ENCODE data around the gene MTCL1. TPM values are rescaled to one million over a fixed set of nuclear protein-coding genes. Genes with fewer than 3 reads are reported as not detected.

Gene MTCL1
- total RNA-seq, 3 donors from 2014 or later (not counting 1 experiment from before 2014, with no cell fraction given) = 0.38 to 1.5 (median 0.43) TPM

DNA sequence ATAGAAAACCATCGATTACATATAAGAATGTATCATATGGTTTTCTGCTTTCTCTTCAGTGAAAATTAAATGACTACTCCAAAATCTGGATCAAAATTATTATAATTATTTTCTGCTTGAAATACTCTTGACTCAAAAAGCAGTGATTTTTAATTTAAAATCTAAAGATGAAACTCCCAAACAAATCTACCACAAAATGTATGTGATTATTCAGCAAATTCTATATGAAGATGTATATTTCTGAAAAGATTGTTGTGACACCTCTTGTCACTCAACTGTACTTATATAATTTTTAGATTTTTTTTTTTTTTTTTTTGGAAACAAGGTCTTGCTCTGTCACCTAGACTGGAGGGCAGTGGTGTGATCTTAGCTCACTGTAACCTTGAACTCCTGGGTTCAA lies 98.6 kb downstream of the MTCL1 start:
- Histone ChIP-seq H3K27me3 (ENCODE audit: control insufficient read depth, insufficient read depth, low read length) (no peaks in the 10 kb centered on the region), H3K27ac (ENCODE audit: low read length) (no peak overlapping the region), H3K4me3 (ENCODE audit: low read length) (no peak overlapping the region), H3K4me1 (ENCODE audit: control insufficient read depth, insufficient read depth, low read length) (peaks cover 3% of the 10 kb centered on the region), H3K9me3 (ENCODE audit: control insufficient read depth, insufficient read depth, low read length) (no peaks in the 10 kb centered on the region), H3K36me3 (ENCODE audit: control insufficient read depth, insufficient read depth, low read length) (no peaks in the 10 kb centered on the region)
- TF ChIP-seq, protein P1, sequence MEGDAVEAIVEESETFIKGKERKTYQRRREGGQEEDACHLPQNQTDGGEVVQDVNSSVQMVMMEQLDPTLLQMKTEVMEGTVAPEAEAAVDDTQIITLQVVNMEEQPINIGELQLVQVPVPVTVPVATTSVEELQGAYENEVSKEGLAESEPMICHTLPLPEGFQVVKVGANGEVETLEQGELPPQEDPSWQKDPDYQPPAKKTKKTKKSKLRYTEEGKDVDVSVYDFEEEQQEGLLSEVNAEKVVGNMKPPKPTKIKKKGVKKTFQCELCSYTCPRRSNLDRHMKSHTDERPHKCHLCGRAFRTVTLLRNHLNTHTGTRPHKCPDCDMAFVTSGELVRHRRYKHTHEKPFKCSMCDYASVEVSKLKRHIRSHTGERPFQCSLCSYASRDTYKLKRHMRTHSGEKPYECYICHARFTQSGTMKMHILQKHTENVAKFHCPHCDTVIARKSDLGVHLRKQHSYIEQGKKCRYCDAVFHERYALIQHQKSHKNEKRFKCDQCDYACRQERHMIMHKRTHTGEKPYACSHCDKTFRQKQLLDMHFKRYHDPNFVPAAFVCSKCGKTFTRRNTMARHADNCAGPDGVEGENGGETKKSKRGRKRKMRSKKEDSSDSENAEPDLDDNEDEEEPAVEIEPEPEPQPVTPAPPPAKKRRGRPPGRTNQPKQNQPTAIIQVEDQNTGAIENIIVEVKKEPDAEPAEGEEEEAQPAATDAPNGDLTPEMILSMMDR (IDR thresholded peaks at IDR 0.05) = no peak
- ATAC-seq = no peak
- no peak overlapping the region for H3K27ac Mint-ChIP-seq
- no peaks in the 10 kb centered on the region for H3K9me3 Mint-ChIP-seq
- no peak overlapping the region for H3K4me3 Mint-ChIP-seq
- H3K36me3 Mint-ChIP-seq = no peaks in the 10 kb centered on the region
- no CpG with 5 or more reads among the region's 1 CpG for WGBS (ENCODE audit: insufficient coverage)
- H3K4me1 Mint-ChIP-seq = no peaks in the 10 kb centered on the region
- DNase-seq = no peak
- peaks cover 3 to 7% of the 10 kb centered on the region in 2 donors for H3K27me3 Mint-ChIP-seq (ENCODE audit: low read depth in 2 of 2)
- intact Hi-C loops (cut with micrococcal nuclease) = no loop called here

DNA sequence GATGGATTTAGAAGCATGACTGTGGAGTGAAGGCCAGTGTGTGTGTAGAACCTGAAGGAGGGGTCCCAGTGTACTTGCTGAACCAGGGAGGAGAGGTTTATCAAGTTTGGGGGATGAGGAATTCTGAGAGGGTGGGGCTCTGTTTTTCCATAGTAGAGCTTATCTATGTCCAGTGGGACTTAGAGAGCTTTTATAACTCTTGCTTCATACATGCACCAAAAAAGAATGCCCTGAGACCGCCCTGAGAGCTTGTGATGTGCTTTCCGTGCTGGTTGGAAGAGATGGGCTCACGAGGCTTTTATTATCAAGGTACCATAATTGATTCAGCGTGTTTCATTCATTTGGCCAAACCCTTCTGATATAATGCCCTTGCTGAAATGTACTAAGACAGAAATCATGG lies 100.2 kb downstream of the MTCL1 start:
- no peak overlapping the region for H3K27ac Mint-ChIP-seq

DNA sequence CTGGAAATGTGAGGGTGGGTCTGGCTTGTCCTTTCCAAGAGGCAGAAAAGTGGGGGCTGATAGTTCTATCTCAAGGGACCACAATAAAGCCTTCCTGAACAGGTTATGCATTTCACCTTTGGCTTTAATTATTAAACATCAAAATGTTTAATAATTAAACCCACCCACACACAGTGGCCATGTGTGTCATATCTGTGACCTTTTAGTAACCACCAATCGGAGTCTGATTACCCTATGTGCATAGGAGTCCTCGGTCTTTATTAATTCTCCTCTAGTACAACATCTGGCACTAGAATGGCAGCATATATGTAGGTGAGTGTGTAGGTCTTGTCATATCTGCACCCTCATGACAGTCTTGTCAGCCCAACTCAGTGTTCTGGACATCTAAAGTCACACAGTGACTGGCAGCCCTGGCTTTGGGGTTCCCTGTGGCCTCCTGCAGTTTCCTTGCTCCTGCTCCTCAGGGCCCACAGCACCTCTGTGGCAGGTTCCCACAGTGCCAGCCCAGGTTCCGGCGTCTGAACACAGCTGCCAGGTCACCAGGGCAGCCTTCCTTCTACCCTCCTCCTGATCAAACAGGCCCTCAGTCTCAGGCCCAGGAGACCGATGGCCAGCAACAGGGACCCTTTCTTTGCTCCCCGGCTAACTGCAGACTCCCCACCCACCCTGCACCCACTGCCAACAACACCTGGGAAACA lies 100.9 kb downstream of the MTCL1 start:
- no peaks in the 10 kb centered on the region for H3K9me3 ChIP-seq (ENCODE audit: control insufficient read depth, insufficient read depth, low read length)
- Mint-ChIP-seq H3K27me3 (ENCODE audit: low read depth in 2 of 2) (peaks cover 13% of the 10 kb centered on the region in 2 donors), H3K27ac (no peak overlapping the region), H3K36me3 (no peaks in the 10 kb centered on the region), H3K4me1 (peaks cover 0 to 3% of the 10 kb centered on the region in 2 donors), H3K4me3 (no peak overlapping the region), H3K9me3 (no peaks in the 10 kb centered on the region)
- H3K4me3 ChIP-seq (ENCODE audit: low read length) = no peak overlapping the region
- intact Hi-C loops (cut with micrococcal nuclease) = no loop called here
- H3K27me3 ChIP-seq (ENCODE audit: control insufficient read depth, insufficient read depth, low read length) = no peaks in the 10 kb centered on the region
- WGBS (ENCODE audit: insufficient coverage) = 90% methylated on average over 4 of the region's 6 CpGs
- DNase-seq (no peak), ATAC-seq (no peak)
- TF ChIP-seq, protein P1 (IDR thresholded peaks at IDR 0.05) = no peak
- H3K4me1 ChIP-seq (ENCODE audit: control insufficient read depth, insufficient read depth, low read length) = peaks cover 3% of the 10 kb centered on the region
- H3K36me3 ChIP-seq (ENCODE audit: control insufficient read depth, insufficient read depth, low read length) = no peaks in the 10 kb centered on the region
- no peak overlapping the region for H3K27ac ChIP-seq (ENCODE audit: low read length)

More for the DNA sequence above, 100.2 kb downstream of the MTCL1 start:
- H3K36me3 ChIP-seq (ENCODE audit: control insufficient read depth, insufficient read depth, low read length) = no peaks in the 10 kb centered on the region
- no peaks in the 10 kb centered on the region for H3K4me1 Mint-ChIP-seq
- intact Hi-C loops (cut with micrococcal nuclease) = no loop called here
- no peaks in the 10 kb centered on the region for H3K9me3 Mint-ChIP-seq
- 96% methylated on average over 4 of the region's 4 CpGs for WGBS (ENCODE audit: insufficient coverage)
- no peak overlapping the region for H3K27ac ChIP-seq (ENCODE audit: low read length)
- H3K4me1 ChIP-seq (ENCODE audit: control insufficient read depth, insufficient read depth, low read length) = peaks cover 3% of the 10 kb centered on the region
- TF ChIP-seq, protein P1 (IDR thresholded peaks at IDR 0.05) = no peak
- peaks cover 13% of the 10 kb centered on the region in 2 donors for H3K27me3 Mint-ChIP-seq (ENCODE audit: low read depth in 2 of 2)
- no peaks in the 10 kb centered on the region for H3K27me3 ChIP-seq (ENCODE audit: control insufficient read depth, insufficient read depth, low read length)
- H3K9me3 ChIP-seq (ENCODE audit: control insufficient read depth, insufficient read depth, low read length) = no peaks in the 10 kb centered on the region
- no peaks in the 10 kb centered on the region for H3K36me3 Mint-ChIP-seq
- no peak overlapping the region for H3K4me3 Mint-ChIP-seq
- H3K4me3 ChIP-seq (ENCODE audit: low read length) = no peak overlapping the region
- DNase-seq (no peak), ATAC-seq (no peak)

All from natural killer cell (primary cell).